Mesendoderm (in vitro differentiated cells): ENCODE measurements around the gene TMEM108.

Experiments used
- DNase-seq: peaks from one replicate; pipeline ENCODE4 v3.0.0; 2013
- H2AK5ac ChIP-seq: 2 replicates; pipeline ENCODE4 v1.6.1; 2013; ENCODE audit warnings: low read length, inconsistent platforms
- H2BK120ac ChIP-seq: 2 replicates; pipeline ENCODE4 v1.6.1; 2013; ENCODE audit warnings: low read depth, mild to moderate bottlenecking, low read length, moderate library complexity, mixed read lengths
- H2BK15ac ChIP-seq: replicated peaks from 2 replicates; pipeline ENCODE4 v1.6.1; 2013; ENCODE audit warnings: low read depth, mild to moderate bottlenecking, moderate library complexity
- H2BK5ac ChIP-seq: 2 replicates; pipeline ENCODE4 v1.6.1; 2013; ENCODE audit warnings: low read length, inconsistent platforms
- H3K18ac ChIP-seq: 2 replicates; pipeline ENCODE4 v1.6.1; 2013; ENCODE audit warnings: mild to moderate bottlenecking, low read length, mixed read lengths
- H3K23ac ChIP-seq: one replicate; pipeline ENCODE4 v1.6.1; 2013; ENCODE audit warnings: low read length
- H3K27ac ChIP-seq: 2 replicates; pipeline ENCODE4 v1.5.1; 2013; ENCODE audit warnings: low read depth, mild to moderate bottlenecking, inconsistent platforms, low read length, moderate library complexity
- H3K27me3 ChIP-seq: 2 replicates; pipeline ENCODE4 v1.6.1; 2013; ENCODE audit warnings: low read length, control low read depth, mild to moderate bottlenecking, inconsistent platforms; ENCODE audit not compliant: insufficient read depth, poor library complexity
- H3K36me3 ChIP-seq: 2 replicates; pipeline ENCODE4 v1.6.1; 2013; ENCODE audit warnings: low read length, inconsistent platforms; ENCODE audit not compliant: control insufficient read depth, insufficient read depth
- H3K4ac ChIP-seq: one replicate; pipeline ENCODE4 v1.6.1; 2013; ENCODE audit warnings: low read depth, mild to moderate bottlenecking, low read length, moderate library complexity
- H3K4me1 ChIP-seq: 2 replicates; pipeline ENCODE4 v1.6.1; 2013; ENCODE audit warnings: low read depth, low read length, inconsistent platforms; ENCODE audit not compliant: control insufficient read depth
- H3K4me2 ChIP-seq: 2 replicates; pipeline ENCODE4 v1.6.1; 2013; ENCODE audit warnings: low read length
- H3K4me3 ChIP-seq: 2 replicates; pipeline ENCODE4 v1.5.1; 2013; ENCODE audit warnings: mild to moderate bottlenecking, low read length
- H3K56ac ChIP-seq: one replicate; pipeline ENCODE4 v1.6.1; 2013; ENCODE audit warnings: low read length
- H3K79me1 ChIP-seq: 2 replicates; pipeline ENCODE4 v1.6.1; 2013; ENCODE audit warnings: low read length, inconsistent platforms
- H3K79me2 ChIP-seq: 2 replicates; pipeline ENCODE4 v1.6.1; 2013; ENCODE audit warnings: mild to moderate bottlenecking, low read length; ENCODE audit not compliant: control insufficient read depth, insufficient read depth
- H3K9ac ChIP-seq: 2 replicates; pipeline ENCODE4 v1.6.1; 2013; ENCODE audit warnings: low read length, inconsistent platforms
- H4K5ac ChIP-seq: one replicate; pipeline ENCODE4 v1.6.1; 2013; ENCODE audit warnings: low read length
- H4K8ac ChIP-seq: one replicate; pipeline ENCODE4 v1.6.1; 2013; ENCODE audit warnings: low read depth, mild to moderate bottlenecking, control low read depth, low read length, moderate library complexity
- WGBS: extraction: QIAGEN DNeasy Blood & Tissue Kit; methylation state at CpG from one replicate; pipeline ENCODE4 v1.1.7; 2013; ENCODE audit warnings: low lambda C conversion rate, missing lambda C conversion rate; ENCODE audit not compliant: insufficient coverage; ENCODE audit errors: extremely low coverage; 5-methylcytosine and 5-hydroxymethylcytosine counted together

Gene TMEM108

GRCh38 chr3:133025546-133025945 lies 12.6 kb upstream of the TMEM108 start:
- Histone ChIP-seq H3K79me1 (no peaks in the 10 kb centered on the region), H3K4me3 (no peak overlapping the region), H3K18ac (no peak overlapping the region), H3K4me2 (no peak overlapping the region), H3K9ac (no peak overlapping the region), H2BK5ac (no peak overlapping the region), H4K8ac (no peak overlapping the region), H2BK15ac (no peak overlapping the region), H3K4me1 (no peaks in the 10 kb centered on the region), H3K56ac (no peak overlapping the region), H3K27ac (no peak overlapping the region), H3K23ac (no peak overlapping the region), H2BK120ac (no peak overlapping the region), H2AK5ac (no peak overlapping the region), H3K27me3 (no peaks in the 10 kb centered on the region), H3K4ac (no peak overlapping the region), H4K5ac (no peak overlapping the region), H3K79me2 (no peaks in the 10 kb centered on the region), H3K36me3 (no peaks in the 10 kb centered on the region)
- WGBS, result no CpG with 5 or more reads among the region's 3 CpGs
- no peak for DNase-seq

- Histone ChIP-seq H3K4me1 (no peaks in the 10 kb centered on the region), H3K56ac (no peak overlapping the region)
These were observed 5.9 kb upstream of the TMEM108 start for GRCh38 chr3:133032301-133032700.

GRCh38 chr3:133037436-133037835 lies 755 bp upstream of the TMEM108 start:
- H3K56ac ChIP-seq, result peak overlapping the region; percentile 67
- no peaks in the 10 kb centered on the region for H3K36me3 ChIP-seq
- no peak overlapping the region for H2BK5ac ChIP-seq
- WGBS, result no CpG with 5 or more reads among the region's 9 CpGs
- peak overlapping the region; percentile 34 for H3K9ac ChIP-seq
- H3K79me1 ChIP-seq, result no peaks in the 10 kb centered on the region
- no peak overlapping the region for H3K23ac ChIP-seq
- no peaks in the 10 kb centered on the region for H3K4me1 ChIP-seq
- no peak overlapping the region for H2BK15ac ChIP-seq
- H2BK120ac ChIP-seq, result no peak overlapping the region
- H3K4me3 ChIP-seq, result no peak overlapping the region
- no peaks in the 10 kb centered on the region for H3K27me3 ChIP-seq
- no peaks in the 10 kb centered on the region for H3K79me2 ChIP-seq
- no peak overlapping the region for H3K18ac ChIP-seq
- H2AK5ac ChIP-seq, result no peak overlapping the region
- no peak overlapping the region for H4K8ac ChIP-seq
- H3K27ac ChIP-seq, result no peak overlapping the region
- peak overlapping the region; percentile 49 for H4K5ac ChIP-seq
- H3K4me2 ChIP-seq, result peak overlapping the region; percentile 81
- DNase-seq, result no peak
- H3K4ac ChIP-seq, result no peak overlapping the region

More at GRCh38 chr3:133032301-133032700, 5.9 kb upstream of the TMEM108 start:
- Histone ChIP-seq H3K9ac (no peak overlapping the region), H2BK120ac (no peak overlapping the region), H3K27ac (no peak overlapping the region), H3K4me2 (no peak overlapping the region), H3K4ac (no peak overlapping the region), H3K4me3 (no peak overlapping the region), H4K8ac (no peak overlapping the region), H3K23ac (no peak overlapping the region), H3K18ac (no peak overlapping the region), H2BK5ac (no peak overlapping the region), H2AK5ac (no peak overlapping the region), H3K27me3 (no peaks in the 10 kb centered on the region), H3K79me2 (no peaks in the 10 kb centered on the region), H2BK15ac (no peak overlapping the region), H3K36me3 (no peaks in the 10 kb centered on the region), H3K79me1 (no peaks in the 10 kb centered on the region), H4K5ac (no peak overlapping the region)
- WGBS, result no CpG with 5 or more reads among the region's 3 CpGs
- no peak for DNase-seq

- H3K4me1 ChIP-seq, result no peaks in the 10 kb centered on the region
- no peak overlapping the region for H2AK5ac ChIP-seq
- H3K36me3 ChIP-seq, result no peaks in the 10 kb centered on the region
- H3K79me2 ChIP-seq, result no peaks in the 10 kb centered on the region
- DNase-seq, result peak; percentile 69
- H4K5ac ChIP-seq, result no peak overlapping the region
- H2BK15ac ChIP-seq, result no peak overlapping the region
- no peak overlapping the region for H3K4ac ChIP-seq
- peak overlapping the region; percentile 86 for H3K4me3 ChIP-seq
- WGBS, result no CpG with 5 or more reads among the region's 31 CpGs
- H3K27ac ChIP-seq, result no peak overlapping the region
- peak overlapping the region; percentile 76 for H3K4me2 ChIP-seq
- no peak overlapping the region for H4K8ac ChIP-seq
- H2BK120ac ChIP-seq, result no peak overlapping the region
- H3K9ac ChIP-seq, result peak overlapping the region; percentile 71
- H3K79me1 ChIP-seq, result no peaks in the 10 kb centered on the region
- H3K56ac ChIP-seq, result peak overlapping the region; percentile 94
- H3K23ac ChIP-seq, result peak overlapping the region; percentile 3
- H3K27me3 ChIP-seq, result no peaks in the 10 kb centered on the region
- no peak overlapping the region for H2BK5ac ChIP-seq
- H3K18ac ChIP-seq, result no peak overlapping the region
These were observed 662 bp downstream of the TMEM108 start for GRCh38 chr3:133038731-133039375.

GRCh38 chr3:133040696-133041523 lies 2.7 kb downstream of the TMEM108 start:
- no peak overlapping the region for H4K8ac ChIP-seq
- no peak overlapping the region for H3K4me2 ChIP-seq
- no peak overlapping the region for H2BK120ac ChIP-seq
- no peak overlapping the region for H4K5ac ChIP-seq
- peak; percentile 87 for DNase-seq
- H3K18ac ChIP-seq, result no peak overlapping the region
- H3K4me3 ChIP-seq, result no peak overlapping the region
- H3K4me1 ChIP-seq, result no peaks in the 10 kb centered on the region
- H3K79me2 ChIP-seq, result no peaks in the 10 kb centered on the region
- no peak overlapping the region for H3K9ac ChIP-seq
- no peak overlapping the region for H3K4ac ChIP-seq
- H2BK15ac ChIP-seq, result no peak overlapping the region
- H3K27ac ChIP-seq, result no peak overlapping the region
- no peak overlapping the region for H2BK5ac ChIP-seq
- WGBS, result no CpG with 5 or more reads among the region's 6 CpGs
- H3K79me1 ChIP-seq, result no peaks in the 10 kb centered on the region
- no peak overlapping the region for H3K23ac ChIP-seq
- H3K56ac ChIP-seq, result no peak overlapping the region
- H3K36me3 ChIP-seq, result no peaks in the 10 kb centered on the region
- H3K27me3 ChIP-seq, result no peaks in the 10 kb centered on the region
- H2AK5ac ChIP-seq, result no peak overlapping the region
